Epithelial cell of esophagus (primary cell): ENCODE measurements around the gene RTN4RL1.

Experiments used
- DNase-seq: peaks from one replicate; pipeline ENCODE4 v3.0.0; 2010; ENCODE audit warnings: low read depth
- H3K4me3 ChIP-seq: 2 replicates; pipeline ENCODE4 v1.5.1; 2011; ENCODE audit warnings: mild to moderate bottlenecking, low read length, control low read depth
- TF ChIP-seq, protein P1 (sequence below): IDR thresholded peaks from 2 replicates; pipeline ENCODE4 v1.5.1; 2011; ENCODE audit warnings: low read depth, mild to moderate bottlenecking, low read length, control low read depth, inconsistent platforms; ENCODE audit not compliant: insufficient read depth; ENCODE audit errors: missing control alignments

RTN4RL1 gene

DNA sequence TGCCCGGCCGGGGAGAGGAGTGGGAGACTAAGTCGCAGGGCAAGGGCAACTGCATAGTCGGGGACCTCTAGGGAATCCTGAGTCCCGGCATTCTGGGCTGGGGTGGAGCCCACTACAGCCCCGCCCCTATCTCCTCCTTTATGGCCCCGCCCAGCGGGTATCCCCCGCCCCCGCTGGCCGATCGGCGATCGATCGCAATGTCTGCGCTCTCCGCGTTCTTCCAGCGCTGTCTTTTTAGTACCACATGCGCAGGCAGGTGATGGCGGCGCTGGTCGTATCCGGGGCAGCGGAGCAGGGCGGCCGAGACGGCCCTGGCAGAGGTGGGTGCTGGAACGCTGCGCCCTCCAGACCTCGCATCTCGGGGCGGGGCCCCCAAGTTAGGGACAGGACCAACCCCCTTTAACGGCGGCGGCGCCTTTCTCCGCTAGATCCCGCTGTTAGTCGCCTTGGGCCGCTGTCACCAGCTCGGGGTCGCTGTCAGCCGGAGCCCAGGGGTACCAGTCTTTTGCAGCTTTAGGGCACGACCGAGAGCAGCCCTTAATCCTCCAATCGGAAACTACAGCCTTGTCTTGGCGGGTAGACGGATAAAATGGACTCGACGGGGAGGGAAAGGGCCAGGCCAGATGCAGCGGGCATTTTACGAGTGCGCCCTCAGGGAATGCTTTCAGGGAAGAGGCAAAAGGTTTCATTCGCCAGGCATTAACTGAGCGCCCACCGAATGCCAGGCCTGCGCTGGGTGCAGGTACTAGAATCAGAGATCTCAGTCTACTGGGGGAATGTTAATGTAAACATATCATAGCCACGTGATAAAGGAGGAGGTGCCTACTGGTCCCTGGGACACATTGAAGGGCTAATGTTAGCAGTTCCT is 5.0 kb upstream of the RTN4RL1 start, which contains the start of gene DPH1:
Gene DPH1 (plus strand): TSS at position 243 of the 868 bp plus-strand sequence. CDS start 17 bp downstream, at position 260.
- TF ChIP-seq, protein P1, sequence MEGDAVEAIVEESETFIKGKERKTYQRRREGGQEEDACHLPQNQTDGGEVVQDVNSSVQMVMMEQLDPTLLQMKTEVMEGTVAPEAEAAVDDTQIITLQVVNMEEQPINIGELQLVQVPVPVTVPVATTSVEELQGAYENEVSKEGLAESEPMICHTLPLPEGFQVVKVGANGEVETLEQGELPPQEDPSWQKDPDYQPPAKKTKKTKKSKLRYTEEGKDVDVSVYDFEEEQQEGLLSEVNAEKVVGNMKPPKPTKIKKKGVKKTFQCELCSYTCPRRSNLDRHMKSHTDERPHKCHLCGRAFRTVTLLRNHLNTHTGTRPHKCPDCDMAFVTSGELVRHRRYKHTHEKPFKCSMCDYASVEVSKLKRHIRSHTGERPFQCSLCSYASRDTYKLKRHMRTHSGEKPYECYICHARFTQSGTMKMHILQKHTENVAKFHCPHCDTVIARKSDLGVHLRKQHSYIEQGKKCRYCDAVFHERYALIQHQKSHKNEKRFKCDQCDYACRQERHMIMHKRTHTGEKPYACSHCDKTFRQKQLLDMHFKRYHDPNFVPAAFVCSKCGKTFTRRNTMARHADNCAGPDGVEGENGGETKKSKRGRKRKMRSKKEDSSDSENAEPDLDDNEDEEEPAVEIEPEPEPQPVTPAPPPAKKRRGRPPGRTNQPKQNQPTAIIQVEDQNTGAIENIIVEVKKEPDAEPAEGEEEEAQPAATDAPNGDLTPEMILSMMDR = no peak
- peak within 1 kb of the TSS; percentile 100 for H3K4me3 ChIP-seq
- peak; percentile 92 for DNase-seq

DNA sequence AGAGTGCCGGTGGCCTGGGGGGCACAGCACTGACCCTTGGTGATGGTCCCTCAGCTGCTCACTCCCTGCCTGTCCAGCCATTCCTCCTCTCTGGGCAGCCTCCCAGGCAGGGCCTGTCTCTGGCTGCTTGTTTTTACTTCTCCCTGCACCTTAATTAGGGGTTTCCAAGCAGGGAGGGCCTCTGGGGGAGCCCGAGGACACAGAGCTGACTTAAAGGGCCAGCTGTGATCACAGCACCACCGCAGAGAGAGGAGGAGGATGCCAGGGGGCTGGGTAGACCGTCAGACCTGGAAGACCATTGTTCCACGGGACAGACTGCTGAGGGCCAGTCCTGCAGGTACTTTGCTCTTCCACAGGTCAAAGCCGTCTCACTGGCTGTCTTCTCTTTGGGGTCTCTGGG is 3.6 kb upstream of the RTN4RL1 start:
- no peak for DNase-seq
- no peak overlapping the region for H3K4me3 ChIP-seq
- TF ChIP-seq, protein P1 = no peak

DNA sequence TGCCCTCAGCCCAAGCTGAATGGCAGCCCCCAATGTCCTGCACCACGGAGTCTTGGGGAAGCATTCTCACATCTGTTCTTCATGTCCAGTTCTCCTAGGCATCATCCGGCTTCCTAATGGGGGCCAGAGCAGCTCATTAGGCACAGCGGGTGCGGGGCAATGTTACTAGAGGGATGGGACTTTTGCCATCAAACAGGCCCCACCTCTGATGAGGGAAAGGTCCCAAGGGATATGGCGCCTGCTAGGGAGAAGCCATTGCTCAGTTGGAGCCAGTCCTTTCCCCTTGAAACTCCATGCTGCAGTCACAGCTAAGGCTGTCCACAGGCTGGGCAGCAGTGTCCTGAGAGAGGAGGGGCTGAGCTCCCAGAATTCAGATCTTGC is 3.1 kb upstream of the RTN4RL1 start:
- TF ChIP-seq, protein P1 = no peak
- DNase-seq = no peak
- no peak overlapping the region for H3K4me3 ChIP-seq

DNA sequence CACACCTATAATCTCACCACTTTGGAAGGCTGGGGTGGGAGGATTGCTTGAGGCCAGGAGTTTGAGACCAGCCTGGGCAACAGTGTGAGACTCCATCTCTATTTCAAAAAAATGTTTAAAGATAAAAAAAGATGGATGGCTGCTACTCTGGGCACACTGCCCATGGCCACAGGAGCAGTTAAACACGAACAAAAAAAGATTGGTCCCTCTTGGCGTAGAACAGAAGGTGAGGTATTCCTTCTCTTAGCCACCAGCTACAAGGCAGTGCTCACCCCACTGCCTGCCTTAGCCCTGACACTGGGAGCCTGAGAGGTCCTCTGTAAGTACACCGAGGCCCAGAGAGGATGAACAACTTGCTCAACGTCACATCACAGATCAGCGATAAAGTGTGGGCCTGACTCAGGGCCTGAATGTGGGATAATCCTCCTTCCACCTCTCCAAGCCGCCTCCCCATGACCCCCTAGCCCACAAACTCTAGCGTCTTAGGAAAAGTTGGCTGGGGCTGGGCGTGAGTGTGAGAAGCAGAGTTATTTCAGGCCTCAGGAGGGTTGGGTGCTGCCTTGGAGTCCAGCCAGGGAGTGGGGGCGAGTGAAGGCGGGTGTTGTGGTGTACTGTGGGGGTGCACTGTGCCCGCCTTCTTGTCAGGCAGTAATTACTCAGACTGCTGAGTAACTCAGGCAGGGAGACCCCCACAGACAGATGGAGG is 2.5 kb upstream of the RTN4RL1 start:
- TF ChIP-seq, protein P1 = no peak
- H3K4me3 ChIP-seq = no peak overlapping the region
- DNase-seq = no peak

DNA sequence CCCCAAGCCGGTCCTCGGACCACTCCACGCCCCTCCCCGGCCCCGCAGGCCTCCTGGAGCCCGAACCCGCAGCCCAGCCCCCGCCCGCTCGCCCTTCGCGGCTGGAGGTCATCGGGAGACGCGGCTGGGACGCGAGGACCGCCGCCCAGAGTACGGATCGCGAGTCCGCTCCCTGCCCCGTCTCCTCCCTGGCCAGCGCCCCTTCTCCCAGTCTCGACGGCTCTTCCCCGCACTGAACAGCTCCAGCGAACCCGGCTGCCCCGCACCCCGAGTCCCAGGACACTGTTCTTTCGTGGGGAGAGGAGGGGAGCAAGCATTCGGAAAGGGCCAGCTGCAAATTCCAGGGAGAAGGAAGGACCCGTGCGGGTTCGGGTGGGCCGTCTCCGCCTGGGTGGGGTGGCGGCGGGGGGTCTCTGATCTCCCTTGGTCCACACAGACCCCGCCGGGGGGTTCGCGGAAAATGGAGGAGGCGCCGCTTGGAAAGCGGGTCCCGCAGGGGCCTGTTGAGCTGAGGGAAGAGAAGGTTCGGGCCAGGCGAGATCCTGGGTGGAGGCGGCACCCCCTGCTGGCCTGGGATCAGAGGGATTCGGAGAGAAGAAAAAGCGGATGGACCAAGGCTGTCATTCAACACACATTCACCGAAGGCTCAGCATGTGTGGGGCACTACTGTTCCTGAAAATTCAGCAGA is 632 bp upstream of the RTN4RL1 start:
- peak; percentile 82 for DNase-seq
- TF ChIP-seq, protein P1 = peak; percentile 82
- peak overlapping the region; percentile 66 for H3K4me3 ChIP-seq

DNA sequence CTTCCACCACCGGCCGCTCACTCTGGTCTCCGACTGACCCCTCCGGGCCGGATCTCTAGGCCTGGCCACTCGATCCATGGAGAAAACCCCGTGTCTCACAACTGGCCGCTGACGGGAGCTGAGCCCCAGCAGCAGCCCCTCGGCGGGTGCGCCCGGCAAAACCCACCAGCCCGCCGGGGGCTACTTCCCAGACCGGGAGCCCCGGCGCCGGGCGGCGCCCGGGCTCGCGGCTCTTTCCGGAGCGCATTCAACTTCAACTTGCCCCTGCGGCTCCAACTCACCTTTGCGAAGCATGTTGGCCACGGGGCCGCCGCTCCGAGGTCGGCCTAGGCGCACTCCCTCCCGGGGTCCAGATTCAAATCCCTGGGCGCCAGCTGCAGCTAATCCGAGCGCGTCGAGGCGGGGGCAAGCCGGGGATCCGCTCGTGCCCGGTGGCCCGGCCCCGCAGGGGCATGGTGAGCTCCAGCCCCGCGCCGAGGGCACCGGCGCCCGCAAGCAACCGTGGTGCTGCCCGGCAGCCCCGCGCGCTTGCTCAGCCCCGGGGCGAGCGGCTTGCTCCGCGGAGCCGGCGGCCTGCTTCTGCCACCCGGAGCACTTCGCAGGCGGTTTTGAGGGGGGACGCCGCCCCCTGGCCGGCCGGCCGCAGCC is 438 bp downstream of the RTN4RL1 start:
- H3K4me3 ChIP-seq = peak overlapping the region; percentile 66
- TF ChIP-seq, protein P1 = no peak
- DNase-seq = no peak
